Uterus (tissue), 4 donors: Measurements from ENCODE around the gene OPRM1. TPM values are rescaled to one million over a fixed set of nuclear protein-coding genes. Genes with fewer than 3 reads are reported as not detected.
"Not testable (repeated sequence)": the region's sequence is repeated elsewhere in the genome, so short reads cannot be mapped to it uniquely, and the experiment has no call there.

ENCODE experiments used
- DNase-seq, 2 donors: peaks; one replicate each; pipeline ENCODE4 v3.0.0-alpha.2; 2019 to 2020
- H3K27ac ChIP-seq, 2 donors: fragments of 200-600 bp; sonication (generic); 1 replicate in 1 of 2; 2 replicates in 1 of 2; pipeline ENCODE4 v1.5.1; 2016 to 2018
- H3K27me3 ChIP-seq, 2 donors: fragments of 200-600 bp; sonication (generic); one replicate each; pipeline ENCODE4 v1.5.1; 2018 to 2019; ENCODE audit warnings: control low read depth in 1 of 2
- H3K36me3 ChIP-seq, 2 donors: fragments of 200-600 bp; sonication (generic); one replicate each; pipeline ENCODE4 v1.5.1; 2019; ENCODE audit warnings: control low read depth in 1 of 2
- H3K4me1 ChIP-seq, 2 donors: fragments of 200-600 bp; sonication (generic); one replicate each; pipeline ENCODE4 v1.5.1; 2018 to 2019; ENCODE audit warnings: control low read depth in 1 of 2
- H3K4me3 ChIP-seq, 2 donors: fragments of 200-600 bp; sonication (generic); 1 replicate in 1 of 2; 2 replicates in 1 of 2; pipeline ENCODE4 v1.5.1; 2018 to 2019; ENCODE audit warnings: mild to moderate bottlenecking in 1 of 2
- H3K9me3 ChIP-seq, 2 donors: fragments of 200-600 bp; sonication (generic); one replicate each; pipeline ENCODE4 v1.5.1; 2019; ENCODE audit warnings: control low read depth in 1 of 2
- CTCF ChIP-seq, 4 experiments: fragments of 200-600 bp in 2 of 4; fragments of 450-650 bp in 2 of 4; sonication (generic) in 2 of 4; IDR thresholded peaks; one replicate each; pipeline ENCODE4 v1.5.1; 2016 to 2019; ENCODE audit warnings: antibody characterized with exemption in 4 of 4, mild to moderate bottlenecking in 2 of 4, moderate library complexity in 1 of 4
- POLR2A ChIP-seq, 2 donors: fragments of 450-650 bp; IDR thresholded peaks; one replicate each; pipeline ENCODE4 v1.6.1; 2016; ENCODE audit warnings: antibody characterized with exemption in 2 of 2, mild to moderate bottlenecking in 1 of 2, moderate library complexity in 1 of 2
- intact Hi-C: fragments of 100-400 bp; cut with DNase I; formaldehyde crosslinking; loops from one replicate; pipeline ENCODE4 v1.15.1; 2023; ENCODE audit warnings: low total_unique reads
- total RNA-seq, 4 donors: library from RNA; depleted of rRNA in 3 of 4; stranded (reverse); fragments of >200 nt in 3 of 4; gene quantifications; one replicate each; pipeline versions ENCODE4 v1.1.0 to v1.2.4, GENCODE V29; 2014 to 2023
- donor health status: DM: yes; HTN: yes; CAD: no.

The OPRM1 gene
- total RNA-seq, 4 donors from 2014 or later: 0.14 TPM; not detected in 3

DNA sequence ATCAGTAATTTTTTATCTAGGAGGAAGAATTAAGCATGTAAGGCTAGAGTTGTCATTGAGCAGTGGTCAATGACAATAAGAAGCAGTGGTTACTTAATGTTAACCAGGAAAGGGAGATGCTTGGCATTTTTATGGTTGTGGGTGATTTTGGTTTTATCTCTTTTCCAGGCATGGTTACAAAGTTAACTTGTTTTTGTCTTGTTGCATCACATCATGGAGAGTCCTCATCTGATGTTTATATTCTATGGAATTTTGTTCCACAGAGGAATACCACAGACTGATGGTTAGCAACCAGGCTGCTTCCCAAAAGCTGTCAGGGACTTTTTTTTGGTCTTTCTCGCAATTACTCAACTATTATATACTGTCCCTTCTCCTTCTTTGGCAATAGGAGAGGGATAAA lies 32.7 kb downstream of the OPRM1 start:
- no peak overlapping the region for H3K27ac ChIP-seq
- no peaks in the 10 kb centered on the region for H3K9me3 ChIP-seq
- no peak for TF ChIP-seq CTCF (IDR thresholded peaks at IDR 0.05)
- no peak for TF ChIP-seq POLR2A (IDR thresholded peaks at IDR 0.05)
- no peaks in the 10 kb centered on the region for H3K36me3 ChIP-seq
- H3K4me3 ChIP-seq: no peak overlapping the region
- H3K4me1 ChIP-seq: no peaks in the 10 kb centered on the region
- DNase-seq: no peak
- intact Hi-C loops: no loop called here
- no peaks in the 10 kb centered on the region for H3K27me3 ChIP-seq

GRCh38 chr6:154078596-154078995 lies 39.6 kb downstream of the OPRM1 start:
- H3K9me3 ChIP-seq, intact Hi-C loops, DNase-seq, H3K4me1 ChIP-seq, H3K27me3 ChIP-seq, H3K27ac ChIP-seq, H3K4me3 ChIP-seq, H3K36me3 ChIP-seq: not testable (repeated sequence)

DNA sequence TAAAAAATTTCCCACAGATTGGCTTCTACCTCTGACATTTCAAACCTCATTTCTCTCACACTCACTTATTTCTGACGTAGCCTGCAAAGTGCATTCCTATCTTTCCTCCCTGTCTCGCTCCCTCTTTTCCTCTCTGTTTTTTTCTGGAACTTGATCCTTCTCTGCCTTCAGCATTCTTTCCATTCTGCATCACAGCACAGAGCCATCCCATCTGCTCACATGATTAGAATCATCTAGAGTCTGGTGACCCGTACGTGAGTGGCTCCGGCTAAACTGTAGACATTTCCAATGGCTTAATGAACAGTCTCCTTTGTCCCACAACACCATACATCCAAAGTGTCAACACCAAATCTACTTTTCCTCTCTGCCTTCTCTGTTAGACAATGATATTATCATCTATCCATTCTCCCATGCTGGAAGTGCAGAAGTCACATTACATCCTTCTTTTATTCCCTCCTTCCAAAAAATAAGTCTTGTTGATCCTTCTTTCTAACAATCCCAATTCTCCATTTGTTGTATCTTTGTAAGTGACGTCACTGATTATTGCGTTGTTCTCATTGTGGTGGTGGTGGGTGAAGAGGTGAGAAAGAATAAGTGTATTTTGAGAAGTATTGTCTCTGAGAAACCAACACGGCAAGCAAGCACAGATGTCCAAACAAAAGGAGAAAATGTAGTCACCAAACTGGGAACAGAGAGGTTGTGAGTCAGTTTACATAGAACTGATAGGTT lies 41.6 kb downstream of the OPRM1 start:
- H3K27me3 ChIP-seq: no peaks in the 10 kb centered on the region
- no peaks in the 10 kb centered on the region for H3K9me3 ChIP-seq
- H3K4me1 ChIP-seq: no peaks in the 10 kb centered on the region
- TF ChIP-seq CTCF (IDR thresholded peaks at IDR 0.05) (no peak), POLR2A (IDR thresholded peaks at IDR 0.05) (no peak)
- intact Hi-C loops: no loop called here
- H3K4me3 ChIP-seq: no peak overlapping the region
- no peak overlapping the region for H3K27ac ChIP-seq
- H3K36me3 ChIP-seq: no peaks in the 10 kb centered on the region
- DNase-seq: no peak

DNA sequence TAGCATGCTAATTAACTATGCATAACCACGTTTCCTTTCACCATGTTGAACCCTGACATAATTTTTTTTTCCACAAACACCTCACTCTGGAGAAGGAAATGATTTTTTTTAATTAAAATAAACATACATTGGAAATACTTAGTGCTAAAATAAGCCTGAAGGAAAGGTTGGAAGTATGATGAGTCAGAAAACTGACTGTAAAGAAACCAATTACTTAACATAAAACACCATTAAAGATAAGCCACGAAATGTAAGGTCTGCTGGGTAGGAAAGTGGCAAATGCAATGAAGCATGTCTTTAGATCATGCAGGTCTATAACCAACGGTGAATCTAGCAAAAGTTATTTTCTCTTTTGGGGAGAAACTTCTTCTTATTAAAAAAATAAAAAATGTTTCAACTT lies 47.5 kb downstream of the OPRM1 start:
- intact Hi-C loops: no loop called here
- H3K4me1 ChIP-seq: no peaks in the 10 kb centered on the region
- H3K27ac ChIP-seq: no peak overlapping the region
- H3K4me3 ChIP-seq: no peak overlapping the region
- no peaks in the 10 kb centered on the region for H3K36me3 ChIP-seq
- no peaks in the 10 kb centered on the region for H3K9me3 ChIP-seq
- DNase-seq: no peak
- no peaks in the 10 kb centered on the region for H3K27me3 ChIP-seq
- no peak for TF ChIP-seq CTCF (IDR thresholded peaks at IDR 0.05)

DNA sequence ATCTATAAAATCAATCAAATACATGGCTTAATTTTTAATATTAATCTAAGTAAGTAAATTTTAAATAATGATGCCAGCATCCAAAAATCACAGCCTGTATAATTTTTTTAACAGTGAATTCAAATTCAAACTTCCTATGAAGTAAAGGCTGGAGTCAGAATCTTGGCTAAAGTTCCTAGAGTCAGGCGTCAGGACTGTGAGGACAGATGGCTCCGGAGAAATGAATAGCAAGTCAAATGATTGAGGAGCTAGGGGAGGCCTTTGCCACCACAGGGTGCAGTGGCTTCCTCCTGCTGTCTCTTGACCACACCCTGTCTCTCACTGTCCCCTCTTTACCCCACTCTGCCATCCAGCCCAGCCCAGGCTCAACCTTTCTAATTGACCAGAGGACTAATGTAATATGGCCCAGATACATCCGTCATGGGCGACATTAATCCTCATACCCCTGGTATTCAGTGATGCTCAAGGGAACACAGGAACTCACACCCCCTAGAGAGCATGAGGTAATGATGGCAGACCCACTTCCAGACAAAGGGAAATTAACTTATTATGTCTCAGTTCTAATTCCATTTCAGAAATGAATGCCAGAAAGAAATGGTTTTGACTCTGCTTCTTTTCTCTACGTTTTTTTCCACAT lies 53.4 kb downstream of the OPRM1 start:
- Histone ChIP-seq H3K27ac (no peak overlapping the region), H3K4me1 (no peaks in the 10 kb centered on the region), H3K9me3 (no peaks in the 10 kb centered on the region), H3K4me3 (no peak overlapping the region), H3K27me3 (no peaks in the 10 kb centered on the region), H3K36me3 (no peaks in the 10 kb centered on the region)
- no peak for DNase-seq
- TF ChIP-seq POLR2A (IDR thresholded peaks at IDR 0.05) (no peak), CTCF (IDR thresholded peaks at IDR 0.05) (no peak)
- intact Hi-C loops: no loop called here
